ENCODE measurements around the gene NCR2.
"Not testable (repeated sequence)": the region's sequence is repeated elsewhere in the genome, so short reads cannot be mapped to it uniquely, and the experiment has no call there.

GRCh38 chr6:41297248-41297647 is 38.2 kb upstream of the NCR2 start:
- TF ChIP-seq, protein P1, sequence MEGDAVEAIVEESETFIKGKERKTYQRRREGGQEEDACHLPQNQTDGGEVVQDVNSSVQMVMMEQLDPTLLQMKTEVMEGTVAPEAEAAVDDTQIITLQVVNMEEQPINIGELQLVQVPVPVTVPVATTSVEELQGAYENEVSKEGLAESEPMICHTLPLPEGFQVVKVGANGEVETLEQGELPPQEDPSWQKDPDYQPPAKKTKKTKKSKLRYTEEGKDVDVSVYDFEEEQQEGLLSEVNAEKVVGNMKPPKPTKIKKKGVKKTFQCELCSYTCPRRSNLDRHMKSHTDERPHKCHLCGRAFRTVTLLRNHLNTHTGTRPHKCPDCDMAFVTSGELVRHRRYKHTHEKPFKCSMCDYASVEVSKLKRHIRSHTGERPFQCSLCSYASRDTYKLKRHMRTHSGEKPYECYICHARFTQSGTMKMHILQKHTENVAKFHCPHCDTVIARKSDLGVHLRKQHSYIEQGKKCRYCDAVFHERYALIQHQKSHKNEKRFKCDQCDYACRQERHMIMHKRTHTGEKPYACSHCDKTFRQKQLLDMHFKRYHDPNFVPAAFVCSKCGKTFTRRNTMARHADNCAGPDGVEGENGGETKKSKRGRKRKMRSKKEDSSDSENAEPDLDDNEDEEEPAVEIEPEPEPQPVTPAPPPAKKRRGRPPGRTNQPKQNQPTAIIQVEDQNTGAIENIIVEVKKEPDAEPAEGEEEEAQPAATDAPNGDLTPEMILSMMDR (IDR thresholded peaks at IDR 0.05) = not testable (repeated sequence)
- not testable (repeated sequence) for TF ChIP-seq POLR2A, POLR2AphosphoS5 (IDR thresholded peaks at IDR 0.05)

Measured in gastroesophageal sphincter (tissue), 3 donors.